Upper lobe of left lung (tissue), 6 donors: ENCODE measurements around the gene SPIRE2. TPM values are rescaled to one million over a fixed set of nuclear protein-coding genes. Genes with fewer than 3 reads are reported as not detected.

Experiments used
- ATAC-seq, 2 donors: fragments of 200-7000 bp; cut with Tn5 transposase; one replicate each; pipeline ENCODE4 v1.9.1; 2022; ENCODE audit warnings: mild to moderate bottlenecking in 2 of 2, moderate library complexity in 2 of 2; ENCODE audit not compliant: low FRiP score in 2 of 2
- DNase-seq, 2 donors: peaks; one replicate each; pipeline ENCODE4 v3.0.0-alpha.2; 2019 to 2020
- H3K27ac ChIP-seq, 4 donors: fragments of 200-600 bp; sonication (generic); one replicate each; pipeline ENCODE4 v1.5.1; 2016 to 2019
- H3K27me3 ChIP-seq, 4 donors: fragments of 200-600 bp; sonication (generic); one replicate each; pipeline ENCODE4 v1.5.1; 2017 to 2019
- H3K36me3 ChIP-seq, 4 donors: fragments of 200-600 bp; sonication (generic); one replicate each; pipeline ENCODE4 v1.5.1; 2016 to 2019
- H3K4me1 ChIP-seq, 4 donors: fragments of 200-600 bp; sonication (generic); one replicate each; pipeline ENCODE4 v1.5.1; 2018 to 2019
- H3K4me3 ChIP-seq, 4 donors: fragments of 200-600 bp; sonication (generic); one replicate each; pipeline ENCODE4 v1.5.1; 2017 to 2019; ENCODE audit warnings: mild to moderate bottlenecking in 2 of 4, moderate library complexity in 1 of 4
- H3K9me3 ChIP-seq, 4 donors: fragments of 200-600 bp; sonication (generic); one replicate each; pipeline ENCODE4 v1.5.1; 2018 to 2019
- EP300 ChIP-seq, 4 donors: sonication (generic); formaldehyde crosslinking; IDR thresholded peaks; one replicate each; pipeline ENCODE4 v1.5.1; 2017; ENCODE audit warnings: antibody characterized with exemption in 4 of 4, control low read depth in 2 of 4
- POLR2A ChIP-seq, 4 donors: fragments of 450-650 bp; IDR thresholded peaks; one replicate each; pipeline ENCODE4 v1.5.1; 2016 to 2017; ENCODE audit warnings: antibody characterized with exemption in 4 of 4, mild to moderate bottlenecking in 2 of 4
- POLR2AphosphoS5 ChIP-seq, 2 donors: sonication (generic); formaldehyde crosslinking; IDR thresholded peaks; one replicate each; pipeline ENCODE4 v1.5.1; 2017; ENCODE audit warnings: antibody characterized with exemption in 2 of 2
- WGBS, 2 donors: methylation state at CpG; one replicate each; pipeline ENCODE4 v1.1.5; 2017 to 2018; 5-methylcytosine and 5-hydroxymethylcytosine counted together
- total RNA-seq, 6 donors: library from RNA; depleted of rRNA in 4 of 6; stranded (reverse); fragments of >200 nt in 4 of 6; gene quantifications; one replicate each; pipeline versions ENCODE4 v1.1.0 to v1.2.1, GENCODE V29; 2016 to 2021
- TF ChIP-seq, protein P1 (sequence below), 6 experiments: fragments of 450-650 bp in 4 of 6; fragments of 200-600 bp in 2 of 6; sonication (generic) in 2 of 6; IDR thresholded peaks; one replicate each; pipeline ENCODE4 v1.5.1; 2016 to 2019; ENCODE audit warnings: antibody characterized with exemption in 6 of 6
- donor health status: DM: no; HTN: no; CAD: no; lungs with moderate emphysema.
- donor health status: DM: no; HTN: yes; CAD: no; lungs with severe emphysema.

The SPIRE2 gene
- total RNA-seq, 6 donors from 2014 or later = 6.1 to 52.4 (median 14.7) TPM

DNA sequence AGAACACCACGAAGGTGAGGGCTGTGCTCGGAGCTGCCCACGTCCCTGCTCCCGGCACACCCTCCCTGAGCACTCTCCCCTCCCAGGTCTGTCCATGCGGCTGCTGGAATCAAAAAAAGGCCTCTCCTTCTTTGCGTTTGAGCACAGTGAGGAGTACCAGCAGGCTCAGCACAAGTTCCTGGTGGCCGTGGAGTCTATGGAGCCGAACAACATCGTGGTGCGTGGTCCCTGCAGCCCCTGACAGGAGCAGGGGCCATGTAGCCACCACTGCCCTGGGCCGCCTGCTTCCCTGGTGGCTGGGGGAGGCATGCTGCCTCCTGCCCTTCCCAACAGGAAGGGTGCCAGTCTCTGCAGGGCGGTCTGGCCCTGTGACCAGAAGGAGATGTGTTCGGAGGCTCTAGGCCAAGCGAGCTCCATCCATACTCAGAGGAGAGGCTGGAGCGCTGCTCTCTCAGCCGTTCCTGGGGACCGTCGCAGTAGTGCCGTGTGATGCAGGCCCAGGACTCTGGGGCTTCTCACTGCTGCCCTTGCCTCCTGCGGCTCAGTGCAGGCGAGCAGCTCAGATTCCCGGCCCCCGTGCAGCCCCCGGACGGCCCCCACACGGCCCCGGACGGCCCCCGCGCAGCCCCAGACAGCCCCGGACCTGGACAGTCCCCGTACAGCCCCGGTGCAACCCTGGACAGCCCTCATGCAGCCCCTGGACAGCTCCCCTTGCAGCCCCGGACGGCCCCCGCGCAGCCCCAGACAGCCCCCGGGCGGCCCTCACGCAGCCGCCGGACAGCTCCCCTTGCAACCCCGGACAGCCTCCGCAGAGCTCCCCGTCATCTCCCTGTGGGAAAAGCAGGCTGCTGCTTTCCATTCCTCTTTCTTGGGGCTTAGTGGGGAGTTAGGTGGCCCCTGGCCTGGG, 65.6 kb downstream of the SPIRE2 start:
- 94 to 95% methylated on average over 18 to 30 of the region's 45 CpGs for WGBS, 2 donors
- no peak overlapping the region for H3K4me3 ChIP-seq
- TF ChIP-seq POLR2AphosphoS5 (IDR thresholded peaks at IDR 0.05) (no peak), EP300 (IDR thresholded peaks at IDR 0.05) (no peak), POLR2A (IDR thresholded peaks at IDR 0.05) (no peak)
- TF ChIP-seq, protein P1, sequence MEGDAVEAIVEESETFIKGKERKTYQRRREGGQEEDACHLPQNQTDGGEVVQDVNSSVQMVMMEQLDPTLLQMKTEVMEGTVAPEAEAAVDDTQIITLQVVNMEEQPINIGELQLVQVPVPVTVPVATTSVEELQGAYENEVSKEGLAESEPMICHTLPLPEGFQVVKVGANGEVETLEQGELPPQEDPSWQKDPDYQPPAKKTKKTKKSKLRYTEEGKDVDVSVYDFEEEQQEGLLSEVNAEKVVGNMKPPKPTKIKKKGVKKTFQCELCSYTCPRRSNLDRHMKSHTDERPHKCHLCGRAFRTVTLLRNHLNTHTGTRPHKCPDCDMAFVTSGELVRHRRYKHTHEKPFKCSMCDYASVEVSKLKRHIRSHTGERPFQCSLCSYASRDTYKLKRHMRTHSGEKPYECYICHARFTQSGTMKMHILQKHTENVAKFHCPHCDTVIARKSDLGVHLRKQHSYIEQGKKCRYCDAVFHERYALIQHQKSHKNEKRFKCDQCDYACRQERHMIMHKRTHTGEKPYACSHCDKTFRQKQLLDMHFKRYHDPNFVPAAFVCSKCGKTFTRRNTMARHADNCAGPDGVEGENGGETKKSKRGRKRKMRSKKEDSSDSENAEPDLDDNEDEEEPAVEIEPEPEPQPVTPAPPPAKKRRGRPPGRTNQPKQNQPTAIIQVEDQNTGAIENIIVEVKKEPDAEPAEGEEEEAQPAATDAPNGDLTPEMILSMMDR (IDR thresholded peaks at IDR 0.05) = no peak
- DNase-seq (no peak), ATAC-seq (peak; percentile 12 to 41)
- H3K36me3 ChIP-seq = peaks cover 38 to 100% (median 93%) of the 10 kb centered on the region in 4 donors
- H3K4me1 ChIP-seq = no peaks in the 10 kb centered on the region
- no peak overlapping the region for H3K27ac ChIP-seq
- no peaks in the 10 kb centered on the region for H3K9me3 ChIP-seq
- H3K27me3 ChIP-seq = no peaks in the 10 kb centered on the region

DNA sequence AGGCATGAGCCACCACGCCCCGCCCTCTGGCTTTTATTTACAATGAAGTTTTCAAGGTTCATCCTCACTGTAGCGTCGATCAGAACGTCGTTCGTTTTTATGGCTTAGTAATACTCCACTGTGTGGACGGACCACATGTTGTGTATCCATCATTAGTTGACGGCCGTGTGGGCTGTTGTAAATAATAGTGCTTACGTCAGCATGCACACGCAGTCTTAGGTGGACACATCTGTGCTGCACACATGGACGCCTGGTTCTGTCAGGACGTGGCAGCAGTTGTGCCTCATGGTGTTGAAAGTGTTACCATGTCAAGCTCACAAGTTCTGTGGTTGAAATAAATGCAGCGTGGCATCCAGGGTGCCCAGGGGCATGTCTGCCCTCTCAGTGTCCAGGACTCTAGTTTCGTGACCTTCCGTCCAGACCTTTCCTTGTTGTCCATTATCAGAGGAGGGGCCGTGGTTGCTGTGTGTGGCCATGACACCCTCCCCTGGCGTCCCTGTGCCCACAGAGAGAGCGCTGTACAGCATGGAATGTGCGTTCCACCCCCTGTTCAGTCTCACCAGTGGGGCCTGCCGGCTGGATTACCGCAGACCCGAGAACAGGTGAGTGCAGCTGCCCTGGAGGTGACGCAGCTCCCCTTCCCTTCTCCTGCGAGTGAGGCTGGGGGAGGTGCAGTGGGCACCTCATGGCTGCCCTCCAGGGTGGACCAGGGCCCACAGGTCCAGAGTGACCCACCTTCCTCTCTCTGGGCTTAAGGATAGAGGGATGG, 67.4 kb downstream of the SPIRE2 start:
- ATAC-seq (no peak), DNase-seq (no peak)
- WGBS, 2 donors = 94 to 97% methylated on average over 19 to 26 of the region's 26 CpGs
- Histone ChIP-seq H3K4me1 (no peaks in the 10 kb centered on the region), H3K36me3 (peaks cover 43 to 100% (median 97%) of the 10 kb centered on the region in 4 donors), H3K9me3 (no peaks in the 10 kb centered on the region), H3K27ac (no peak overlapping the region), H3K27me3 (no peaks in the 10 kb centered on the region), H3K4me3 (no peak overlapping the region)
- TF ChIP-seq POLR2A (IDR thresholded peaks at IDR 0.05) (no peak), POLR2AphosphoS5 (IDR thresholded peaks at IDR 0.05) (no peak)
- TF ChIP-seq, protein P1 (IDR thresholded peaks at IDR 0.05) = no peak

DNA sequence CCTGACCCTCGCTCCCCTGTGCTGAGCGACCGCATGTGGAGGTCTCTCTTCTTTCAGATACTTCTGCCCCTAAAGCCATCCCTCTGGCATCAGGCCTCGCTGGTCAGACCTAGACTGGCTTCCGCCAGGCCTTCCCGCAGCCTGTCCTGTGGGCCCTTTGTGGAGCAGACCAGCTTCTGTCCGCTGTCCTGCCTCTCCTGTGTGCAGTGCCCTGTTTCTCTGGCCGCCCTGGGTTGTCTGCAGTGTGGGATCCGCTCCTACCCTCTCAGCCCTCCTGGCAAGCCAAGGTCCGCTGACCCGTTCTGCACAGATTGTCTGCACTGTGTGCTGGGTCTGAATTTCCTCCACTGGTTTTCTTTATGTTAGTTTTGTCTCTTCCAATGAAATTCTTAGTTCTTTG, 68.9 kb downstream of the SPIRE2 start:
- TF ChIP-seq POLR2AphosphoS5 (IDR thresholded peaks at IDR 0.05) (no peak), POLR2A (IDR thresholded peaks at IDR 0.05) (no peak), EP300 (IDR thresholded peaks at IDR 0.05) (no peak)
- TF ChIP-seq, protein P1 (IDR thresholded peaks at IDR 0.05) = no peak
- H3K27ac ChIP-seq = no peak overlapping the region
- 94 to 97% methylated on average over 11 of the region's 11 CpGs for WGBS, 2 donors

DNA sequence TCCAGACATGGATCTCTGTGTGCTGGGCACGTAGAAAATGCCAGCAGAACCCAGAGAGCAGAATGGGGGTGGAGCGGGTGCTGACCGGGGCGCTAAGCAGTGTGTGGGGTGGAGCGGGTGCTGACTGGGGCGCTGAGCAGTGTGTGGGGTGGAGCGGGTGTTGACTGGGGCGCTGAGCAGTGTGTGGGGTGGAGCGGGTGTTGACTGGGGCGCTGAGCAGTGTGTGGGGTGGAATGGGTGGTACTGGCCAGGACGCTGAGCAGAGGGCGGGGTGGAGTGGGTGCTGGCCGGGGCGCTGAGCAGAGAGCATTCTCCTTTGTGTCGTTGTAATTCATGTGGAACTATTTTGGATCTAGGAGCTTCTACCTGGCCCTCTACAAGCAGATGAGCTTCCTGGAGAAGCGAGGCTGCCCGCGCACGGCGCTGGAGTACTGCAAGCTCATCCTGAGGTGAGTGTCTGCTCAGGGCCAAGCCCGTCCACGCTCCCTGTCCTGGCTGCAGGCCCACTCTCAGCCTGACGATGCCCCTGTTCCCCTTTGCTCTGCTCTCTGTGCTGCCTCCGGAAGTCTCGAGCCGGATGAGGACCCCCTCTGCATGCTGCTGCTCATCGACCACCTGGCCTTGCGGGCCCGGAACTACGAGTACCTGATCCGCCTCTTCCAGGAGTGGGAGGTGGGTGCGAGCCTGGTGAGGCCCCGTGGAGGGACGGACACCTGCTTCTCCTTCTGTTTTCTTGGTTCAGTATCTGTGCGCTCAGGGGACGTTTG, 70.1 kb downstream of the SPIRE2 start:
- H3K27me3 ChIP-seq = no peaks in the 10 kb centered on the region
- DNase-seq = no peak
- WGBS, 2 donors = 95 to 97% methylated on average over 31 to 36 of the region's 36 CpGs
- TF ChIP-seq POLR2A (IDR thresholded peaks at IDR 0.05) (no peak), EP300 (IDR thresholded peaks at IDR 0.05) (no peak), POLR2AphosphoS5 (IDR thresholded peaks at IDR 0.05) (no peak)
- H3K4me1 ChIP-seq = no peaks in the 10 kb centered on the region
- no peak overlapping the region for H3K4me3 ChIP-seq
- peaks cover 41 to 88% (median 84%) of the 10 kb centered on the region in 4 donors for H3K36me3 ChIP-seq
- no peak overlapping the region for H3K27ac ChIP-seq
- ATAC-seq = no peak
- H3K9me3 ChIP-seq = no peaks in the 10 kb centered on the region

More for the DNA sequence above, 68.9 kb downstream of the SPIRE2 start:
- DNase-seq (no peak), ATAC-seq (no peak)
- Histone ChIP-seq H3K9me3 (no peaks in the 10 kb centered on the region), H3K4me1 (no peaks in the 10 kb centered on the region), H3K4me3 (no peak overlapping the region), H3K27me3 (no peaks in the 10 kb centered on the region), H3K36me3 (peaks cover 36 to 91% (median 88%) of the 10 kb centered on the region in 4 donors)
